Fibroblast of pulmonary artery (primary cell): ENCODE measurements around the gene NASP.

ENCODE experiments used
- DNase-seq: peaks from one replicate; pipeline ENCODE4 v3.0.0-alpha.2; 2010; ENCODE audit warnings: low read depth
- H3K4me3 ChIP-seq: replicated peaks from 2 replicates; pipeline ENCODE4 v1.5.1; 2011; ENCODE audit warnings: low read depth, mild to moderate bottlenecking, control low read depth, low read length, moderate library complexity
- TF ChIP-seq, protein P1 (sequence below): IDR thresholded peaks from 2 replicates; pipeline ENCODE4 v1.5.1; 2011; ENCODE audit warnings: mild to moderate bottlenecking, control low read depth, low read length, inconsistent platforms; ENCODE audit errors: missing control alignments

The NASP gene

DNA sequence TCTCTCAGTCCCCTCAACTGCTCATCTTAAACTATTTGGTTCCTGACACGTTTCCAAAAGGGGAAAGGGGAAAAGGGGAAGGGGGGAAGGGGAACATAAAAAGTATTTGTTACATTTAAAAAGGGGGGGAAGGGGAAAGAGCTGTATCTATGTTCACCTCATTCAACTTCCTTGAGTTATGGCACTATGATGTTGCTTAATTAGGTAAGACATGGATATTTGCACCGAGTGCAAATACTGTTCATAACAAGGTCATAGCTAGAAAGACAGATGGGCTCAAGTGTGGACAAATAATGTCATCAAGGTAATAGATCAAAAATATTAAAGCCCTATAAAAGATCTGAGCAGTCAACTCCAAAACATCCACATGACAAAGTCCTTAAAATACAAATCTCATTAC is 76.5 kb downstream of the NASP start:
- no peak overlapping the region for H3K4me3 ChIP-seq
- TF ChIP-seq, protein P1, sequence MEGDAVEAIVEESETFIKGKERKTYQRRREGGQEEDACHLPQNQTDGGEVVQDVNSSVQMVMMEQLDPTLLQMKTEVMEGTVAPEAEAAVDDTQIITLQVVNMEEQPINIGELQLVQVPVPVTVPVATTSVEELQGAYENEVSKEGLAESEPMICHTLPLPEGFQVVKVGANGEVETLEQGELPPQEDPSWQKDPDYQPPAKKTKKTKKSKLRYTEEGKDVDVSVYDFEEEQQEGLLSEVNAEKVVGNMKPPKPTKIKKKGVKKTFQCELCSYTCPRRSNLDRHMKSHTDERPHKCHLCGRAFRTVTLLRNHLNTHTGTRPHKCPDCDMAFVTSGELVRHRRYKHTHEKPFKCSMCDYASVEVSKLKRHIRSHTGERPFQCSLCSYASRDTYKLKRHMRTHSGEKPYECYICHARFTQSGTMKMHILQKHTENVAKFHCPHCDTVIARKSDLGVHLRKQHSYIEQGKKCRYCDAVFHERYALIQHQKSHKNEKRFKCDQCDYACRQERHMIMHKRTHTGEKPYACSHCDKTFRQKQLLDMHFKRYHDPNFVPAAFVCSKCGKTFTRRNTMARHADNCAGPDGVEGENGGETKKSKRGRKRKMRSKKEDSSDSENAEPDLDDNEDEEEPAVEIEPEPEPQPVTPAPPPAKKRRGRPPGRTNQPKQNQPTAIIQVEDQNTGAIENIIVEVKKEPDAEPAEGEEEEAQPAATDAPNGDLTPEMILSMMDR: no peak
- no peak for DNase-seq

DNA sequence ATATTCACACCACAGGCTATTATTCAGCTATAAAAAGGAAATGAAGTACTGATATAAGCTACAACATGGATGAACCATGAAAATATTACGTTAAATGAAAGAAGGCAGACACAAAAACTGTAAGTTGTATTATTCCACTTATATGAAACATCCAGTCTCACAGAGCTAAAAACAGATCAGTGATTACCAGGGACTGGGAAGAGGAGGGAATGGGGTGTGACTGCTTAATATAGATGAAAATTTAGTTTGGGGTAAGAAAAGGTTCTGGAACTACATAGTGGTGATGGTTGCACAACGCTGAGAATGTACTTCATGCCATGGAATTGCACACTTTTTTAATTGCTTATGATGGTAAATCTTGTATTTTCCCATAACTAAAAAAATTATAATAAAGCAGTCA is 83.0 kb downstream of the NASP start:
- no peak overlapping the region for H3K4me3 ChIP-seq

DNA sequence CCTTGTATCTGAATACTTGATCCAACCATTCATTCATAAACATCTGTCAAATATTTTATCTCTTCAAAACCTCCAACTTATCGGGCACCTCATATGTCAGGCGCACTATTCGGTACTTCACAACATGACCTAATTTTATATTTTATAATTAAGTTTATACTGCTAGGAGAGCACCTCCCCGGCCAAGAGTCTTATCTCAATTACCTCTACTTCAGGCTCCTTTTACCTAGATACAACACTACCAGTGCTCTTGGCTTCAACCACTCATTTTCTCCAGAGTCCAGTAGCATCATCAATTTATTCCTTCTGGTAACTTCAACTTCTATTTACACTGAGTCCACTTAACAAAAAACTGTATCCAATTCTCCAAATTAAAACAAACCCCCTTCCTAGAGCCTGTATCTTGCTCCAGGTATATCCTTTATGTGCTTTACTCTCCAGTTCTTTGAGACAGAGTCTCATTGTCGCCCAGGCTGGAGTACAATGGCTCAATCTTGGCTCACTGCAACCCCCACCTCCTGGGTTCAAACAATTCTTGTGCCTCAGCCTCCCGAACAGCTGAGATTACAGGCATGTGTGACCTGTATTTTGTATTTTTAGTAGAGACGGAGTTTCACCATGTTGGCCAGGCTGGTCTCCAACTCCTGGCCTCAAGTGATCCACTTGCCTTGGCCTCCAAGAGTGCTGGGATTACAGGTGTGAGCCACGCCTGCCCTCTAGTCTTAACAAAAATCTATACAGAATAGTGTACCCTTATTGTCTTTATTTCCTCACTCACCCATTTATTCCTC is 83.7 kb downstream of the NASP start:
- H3K4me3 ChIP-seq: no peak overlapping the region
- no peak for DNase-seq
- TF ChIP-seq, protein P1: no peak

More for the DNA sequence above, 83.0 kb downstream of the NASP start:
- TF ChIP-seq, protein P1: no peak
- DNase-seq: no peak
